Gastrocnemius medialis (tissue), 4 donors: Measurements from ENCODE around the gene TP53RK.

Experiments
- POLR2A ChIP-seq, 2 donors: fragments of 450-650 bp; IDR thresholded peaks; one replicate each; pipeline ENCODE4 v1.6.1; 2017; ENCODE audit warnings: antibody characterized with exemption in 2 of 2, mild to moderate bottlenecking in 2 of 2, moderate library complexity in 2 of 2
- TF ChIP-seq, protein P1 (sequence below), 5 experiments: fragments of 450-650 bp in 3 of 5; fragments of 200-600 bp in 2 of 5; sonication (generic) in 2 of 5; IDR thresholded peaks in 4 of 5; conservative IDR thresholded peaks in 1 of 5; 1 replicate in 4 of 5; 2 replicates in 1 of 5; pipeline ENCODE4 v1.5.1; 2016 to 2019; ENCODE audit warnings: antibody characterized with exemption in 5 of 5, mild to moderate bottlenecking in 3 of 5, moderate library complexity in 3 of 5

DNA sequence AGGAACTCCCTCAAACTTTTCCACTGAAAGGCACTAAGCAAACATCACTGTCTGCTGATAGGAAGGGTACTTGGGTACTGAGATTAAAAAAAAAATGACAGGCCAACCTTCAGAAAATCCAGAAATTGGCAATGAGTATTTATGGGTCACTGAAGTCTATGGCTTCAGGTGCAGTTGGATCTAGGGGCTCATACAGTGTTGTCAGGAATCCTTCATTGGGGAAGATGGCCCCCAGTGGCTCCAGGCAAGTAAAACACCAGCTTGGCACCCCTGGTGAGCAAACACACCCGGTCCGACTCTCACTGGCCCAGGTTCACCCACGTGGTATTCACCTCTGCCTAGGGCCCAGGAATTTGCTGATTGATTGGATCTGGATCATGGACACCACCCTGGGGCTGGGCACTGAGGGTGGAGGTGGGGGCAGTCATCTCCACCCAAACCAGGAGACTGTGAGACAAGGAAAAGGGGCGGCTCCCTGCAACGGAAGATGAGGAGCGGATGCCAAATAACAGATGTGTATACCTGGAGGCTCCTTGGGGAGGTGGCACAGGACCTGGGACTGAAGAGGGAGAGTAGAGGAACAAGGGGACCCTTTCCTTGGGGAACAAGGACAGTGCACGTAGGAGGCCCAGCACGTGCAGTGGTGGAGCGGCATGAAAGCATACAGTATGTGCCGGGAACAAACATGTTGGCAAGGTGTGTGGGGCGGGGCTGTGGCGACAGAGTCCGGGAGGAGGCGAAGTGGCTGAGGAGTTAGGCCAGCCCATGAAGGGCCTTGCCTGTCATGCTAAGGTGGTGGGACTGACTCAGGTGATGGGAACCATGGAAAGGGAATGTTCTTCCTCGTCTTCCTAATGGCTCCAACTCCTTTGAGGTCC is 25.0 kb upstream of the TP53RK start:
- TF ChIP-seq, protein P1, sequence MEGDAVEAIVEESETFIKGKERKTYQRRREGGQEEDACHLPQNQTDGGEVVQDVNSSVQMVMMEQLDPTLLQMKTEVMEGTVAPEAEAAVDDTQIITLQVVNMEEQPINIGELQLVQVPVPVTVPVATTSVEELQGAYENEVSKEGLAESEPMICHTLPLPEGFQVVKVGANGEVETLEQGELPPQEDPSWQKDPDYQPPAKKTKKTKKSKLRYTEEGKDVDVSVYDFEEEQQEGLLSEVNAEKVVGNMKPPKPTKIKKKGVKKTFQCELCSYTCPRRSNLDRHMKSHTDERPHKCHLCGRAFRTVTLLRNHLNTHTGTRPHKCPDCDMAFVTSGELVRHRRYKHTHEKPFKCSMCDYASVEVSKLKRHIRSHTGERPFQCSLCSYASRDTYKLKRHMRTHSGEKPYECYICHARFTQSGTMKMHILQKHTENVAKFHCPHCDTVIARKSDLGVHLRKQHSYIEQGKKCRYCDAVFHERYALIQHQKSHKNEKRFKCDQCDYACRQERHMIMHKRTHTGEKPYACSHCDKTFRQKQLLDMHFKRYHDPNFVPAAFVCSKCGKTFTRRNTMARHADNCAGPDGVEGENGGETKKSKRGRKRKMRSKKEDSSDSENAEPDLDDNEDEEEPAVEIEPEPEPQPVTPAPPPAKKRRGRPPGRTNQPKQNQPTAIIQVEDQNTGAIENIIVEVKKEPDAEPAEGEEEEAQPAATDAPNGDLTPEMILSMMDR (IDR thresholded peaks at IDR 0.05 in 4 of 5, conservative IDR thresholded peaks at IDR 0.05 in 1 of 5): no peak
- TF ChIP-seq POLR2A (IDR thresholded peaks at IDR 0.05): no peak
